Trophoblast cell (in vitro differentiated cells and primary cell): ENCODE results near the gene SERPINA4.
"Not testable (repeated sequence)": the region's sequence is repeated elsewhere in the genome, so short reads cannot be mapped to it uniquely, and the experiment has no call there.

Experiments used
- DNase-seq, 2 donors: peaks; one replicate each; pipeline ENCODE4 v3.0.0-alpha.2; 2016
- H2AFZ ChIP-seq: 2 replicates; pipeline ENCODE4 v1.6.1; 2013; ENCODE audit warnings: low read length, moderate library complexity, mild to moderate bottlenecking; ENCODE audit not compliant: insufficient read depth, poor library complexity
- H2AK5ac ChIP-seq: 2 replicates; pipeline ENCODE4 v1.6.1; 2013; ENCODE audit warnings: mild to moderate bottlenecking, low read length
- H2BK120ac ChIP-seq: 2 replicates; pipeline ENCODE4 v1.6.1; 2013; ENCODE audit warnings: low read length, mild to moderate bottlenecking, moderate library complexity; ENCODE audit not compliant: insufficient read depth, poor library complexity
- H2BK12ac ChIP-seq: 2 replicates; pipeline ENCODE4 v1.6.1; 2013; ENCODE audit warnings: mild to moderate bottlenecking, low read length, moderate library complexity
- H2BK5ac ChIP-seq: 2 replicates; pipeline ENCODE4 v1.6.1; 2013; ENCODE audit warnings: low read length, low read depth, moderate library complexity, mild to moderate bottlenecking; ENCODE audit not compliant: poor library complexity
- H3K14ac ChIP-seq: 2 replicates; pipeline ENCODE4 v1.6.1; 2013; ENCODE audit warnings: mild to moderate bottlenecking, low read length
- H3K18ac ChIP-seq: 2 replicates; pipeline ENCODE4 v1.6.1; 2013; ENCODE audit warnings: mild to moderate bottlenecking, low read length
- H3K23ac ChIP-seq: 2 replicates; pipeline ENCODE4 v1.6.1; 2013; ENCODE audit warnings: low read length
- H3K27ac ChIP-seq: 2 replicates; pipeline ENCODE4 v1.5.1; 2013; ENCODE audit warnings: low read depth, mild to moderate bottlenecking, inconsistent platforms, low read length, moderate library complexity
- H3K27me3 ChIP-seq: 2 replicates; pipeline ENCODE4 v1.6.1; 2013; ENCODE audit warnings: inconsistent platforms, mild to moderate bottlenecking, low read length, moderate library complexity; ENCODE audit not compliant: insufficient read depth
- H3K36me3 ChIP-seq, 2 experiments: 1 replicate in 1 of 2; 2 replicates in 1 of 2; pipeline ENCODE4 v1.6.1; 2013; ENCODE audit warnings: low read length in 2 of 2, mild to moderate bottlenecking in 2 of 2, moderate library complexity in 1 of 2; ENCODE audit not compliant: insufficient read depth in 2 of 2, control insufficient read depth in 1 of 2
- H3K4ac ChIP-seq: 2 replicates; pipeline ENCODE4 v1.6.1; 2013; ENCODE audit warnings: low read depth, mild to moderate bottlenecking, low read length, moderate library complexity
- H3K4me1 ChIP-seq, 2 experiments: 1 replicate in 1 of 2; 2 replicates in 1 of 2; pipeline ENCODE4 v1.6.1; 2013; ENCODE audit warnings: low read length in 2 of 2, mild to moderate bottlenecking in 2 of 2, moderate library complexity in 1 of 2; ENCODE audit not compliant: insufficient read depth in 2 of 2, control insufficient read depth in 1 of 2
- H3K4me2 ChIP-seq: 2 replicates; pipeline ENCODE4 v1.6.1; 2013; ENCODE audit warnings: inconsistent platforms, mild to moderate bottlenecking, low read length, moderate library complexity
- H3K4me3 ChIP-seq: 2 replicates; pipeline ENCODE4 v1.5.1; 2013; ENCODE audit warnings: mild to moderate bottlenecking, low read depth, low read length, inconsistent platforms
- H3K79me1 ChIP-seq: one replicate; pipeline ENCODE4 v1.6.1; 2013; ENCODE audit warnings: low read length
- H3K79me2 ChIP-seq: 2 replicates; pipeline ENCODE4 v1.6.1; 2013; ENCODE audit warnings: low read length, mild to moderate bottlenecking; ENCODE audit not compliant: control insufficient read depth, insufficient read depth, poor library complexity
- H3K9ac ChIP-seq: 2 replicates; pipeline ENCODE4 v1.6.1; 2013; ENCODE audit warnings: mild to moderate bottlenecking, low read length
- H3K9me3 ChIP-seq: 2 replicates; pipeline ENCODE4 v1.6.1; 2013; ENCODE audit warnings: low read depth, mild to moderate bottlenecking, control low read depth, inconsistent platforms, low read length; ENCODE audit not compliant: insufficient read depth
- H4K12ac ChIP-seq: 2 replicates; pipeline ENCODE4 v1.6.1; 2013; ENCODE audit warnings: low read depth, mild to moderate bottlenecking, low read length, moderate library complexity
- H4K8ac ChIP-seq: 2 replicates; pipeline ENCODE4 v1.6.1; 2013; ENCODE audit warnings: low read depth, mild to moderate bottlenecking, low read length, moderate library complexity
- H4K91ac ChIP-seq: one replicate; pipeline ENCODE4 v1.6.1; 2013; ENCODE audit warnings: low read depth, mild to moderate bottlenecking, low read length, moderate library complexity
- WGBS: extraction: QIAGEN DNeasy Blood & Tissue Kit; methylation state at CpG from one replicate; pipeline ENCODE4 v1.1.7; 2013; ENCODE audit warnings: missing lambda C conversion rate; ENCODE audit not compliant: insufficient read length, insufficient coverage; ENCODE audit errors: extremely low coverage; 5-methylcytosine and 5-hydroxymethylcytosine counted together

SERPINA4 gene

GRCh38 chr14:94601884-94602391 lies 40.7 kb downstream of the SERPINA4 start:
- peaks cover 14 to 25% of the 10 kb centered on the region in 2 experiments for H3K4me1 ChIP-seq
- H3K4me3 ChIP-seq, result no peak overlapping the region
- no peak overlapping the region for H3K14ac ChIP-seq
- H4K91ac ChIP-seq, result no peak overlapping the region
- H2BK12ac ChIP-seq, result no peak overlapping the region
- peaks cover 5% of the 10 kb centered on the region for H3K9me3 ChIP-seq
- no peak overlapping the region for H3K23ac ChIP-seq
- no peak overlapping the region for H2AFZ ChIP-seq
- H3K9ac ChIP-seq, result no peak overlapping the region
- no peak overlapping the region for H3K27ac ChIP-seq
- H3K4me2 ChIP-seq, result no peak overlapping the region
- peaks cover 2% of the 10 kb centered on the region for H3K79me1 ChIP-seq
- H3K18ac ChIP-seq, result no peak overlapping the region
- no peak overlapping the region for H2BK5ac ChIP-seq
- H2AK5ac ChIP-seq, result no peak overlapping the region
- no peaks in the 10 kb centered on the region for H3K36me3 ChIP-seq
- DNase-seq, result no peak
- H3K4ac ChIP-seq, result no peak overlapping the region
- no peaks in the 10 kb centered on the region for H3K27me3 ChIP-seq
- no peak overlapping the region for H2BK120ac ChIP-seq
- no peak overlapping the region for H4K12ac ChIP-seq
- no peaks in the 10 kb centered on the region for H3K79me2 ChIP-seq
- no peak overlapping the region for H4K8ac ChIP-seq
- no CpG with 5 or more reads among the region's 6 CpGs for WGBS

- WGBS, result no CpG with 5 or more reads among the region's 5 CpGs
- Histone ChIP-seq H3K14ac (no peak overlapping the region), H3K79me1 (peaks cover 2% of the 10 kb centered on the region), H2BK12ac (no peak overlapping the region), H3K27me3 (no peaks in the 10 kb centered on the region), H4K8ac (no peak overlapping the region), H3K4ac (no peak overlapping the region), H3K4me1 (peaks cover 14 to 25% of the 10 kb centered on the region in 2 experiments), H3K4me2 (no peak overlapping the region), H3K4me3 (no peak overlapping the region), H2AK5ac (no peak overlapping the region), H2BK5ac (no peak overlapping the region), H3K23ac (no peak overlapping the region), H2AFZ (no peak overlapping the region), H3K18ac (no peak overlapping the region), H3K9ac (no peak overlapping the region), H3K9me3 (peaks cover 5% of the 10 kb centered on the region), H3K79me2 (no peaks in the 10 kb centered on the region), H3K36me3 (no peaks in the 10 kb centered on the region), H4K12ac (no peak overlapping the region), H3K27ac (no peak overlapping the region), H2BK120ac (no peak overlapping the region), H4K91ac (no peak overlapping the region)
- no peak for DNase-seq
These were observed 41.5 kb downstream of the SERPINA4 start for GRCh38 chr14:94602722-94603121.

DNA sequence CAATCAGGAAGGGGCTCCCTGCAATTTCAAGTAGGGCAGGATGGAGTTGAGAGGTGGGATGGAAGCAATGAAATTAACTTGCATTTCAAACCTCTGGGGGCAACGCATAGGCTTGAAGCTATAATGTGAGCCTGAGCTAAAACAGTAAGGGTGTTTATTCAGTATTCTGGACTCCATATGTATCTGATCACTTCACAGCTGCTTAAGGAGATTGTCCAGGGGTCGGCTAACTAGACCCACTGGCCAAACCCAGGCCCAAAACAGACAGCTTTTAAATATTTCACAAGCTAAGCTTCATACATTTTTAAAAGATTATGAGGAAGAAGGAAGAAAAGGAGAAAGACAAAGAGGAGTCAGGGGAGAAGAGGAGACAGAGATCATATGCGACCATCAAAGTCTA lies 44.1 kb downstream of the SERPINA4 start:
- no peak overlapping the region for H3K18ac ChIP-seq
- no peaks in the 10 kb centered on the region for H3K79me1 ChIP-seq
- no peak overlapping the region for H4K8ac ChIP-seq
- no peak overlapping the region for H2BK5ac ChIP-seq
- H2AFZ ChIP-seq, result no peak overlapping the region
- H2AK5ac ChIP-seq, result no peak overlapping the region
- no peak overlapping the region for H2BK120ac ChIP-seq
- peaks cover 5 to 10% of the 10 kb centered on the region in 2 experiments for H3K4me1 ChIP-seq
- H3K36me3 ChIP-seq, result no peaks in the 10 kb centered on the region
- no peak overlapping the region for H3K14ac ChIP-seq
- no peaks in the 10 kb centered on the region for H3K27me3 ChIP-seq
- H3K79me2 ChIP-seq, result no peaks in the 10 kb centered on the region
- H3K23ac ChIP-seq, result no peak overlapping the region
- WGBS, result no CpG with 5 or more reads among the region's 3 CpGs
- no peak overlapping the region for H3K4ac ChIP-seq
- H2BK12ac ChIP-seq, result no peak overlapping the region
- H3K4me2 ChIP-seq, result no peak overlapping the region
- no peak overlapping the region for H3K9ac ChIP-seq
- no peak overlapping the region for H4K12ac ChIP-seq
- no peak overlapping the region for H3K27ac ChIP-seq
- no peak overlapping the region for H3K4me3 ChIP-seq
- no peak overlapping the region for H4K91ac ChIP-seq
- no peaks in the 10 kb centered on the region for H3K9me3 ChIP-seq
- DNase-seq, result no peak

GRCh38 chr14:94608966-94609365 lies 47.7 kb downstream of the SERPINA4 start:
- not testable (repeated sequence) for DNase-seq, H3K27ac ChIP-seq, H3K9ac ChIP-seq, H3K9me3 ChIP-seq, H2BK120ac ChIP-seq, H3K14ac ChIP-seq, H2AFZ ChIP-seq, H3K36me3 ChIP-seq, H3K4ac ChIP-seq, H3K4me2 ChIP-seq, H4K12ac ChIP-seq, H3K4me1 ChIP-seq, H3K18ac ChIP-seq, H2AK5ac ChIP-seq, H4K8ac ChIP-seq, H3K79me2 ChIP-seq, H2BK5ac ChIP-seq, H3K4me3 ChIP-seq, H3K27me3 ChIP-seq, H4K91ac ChIP-seq, H2BK12ac ChIP-seq, H3K23ac ChIP-seq, H3K79me1 ChIP-seq
- no CpG with 5 or more reads among the region's 1 CpG for WGBS
